ENCODE results near the gene AUTS2. TPM values are rescaled to one million over a fixed set of nuclear protein-coding genes. Genes with fewer than 3 reads are reported as not detected.

The AUTS2 gene
- total RNA-seq, 1 donor from 2014 or later, result 20.4 TPM

DNA sequence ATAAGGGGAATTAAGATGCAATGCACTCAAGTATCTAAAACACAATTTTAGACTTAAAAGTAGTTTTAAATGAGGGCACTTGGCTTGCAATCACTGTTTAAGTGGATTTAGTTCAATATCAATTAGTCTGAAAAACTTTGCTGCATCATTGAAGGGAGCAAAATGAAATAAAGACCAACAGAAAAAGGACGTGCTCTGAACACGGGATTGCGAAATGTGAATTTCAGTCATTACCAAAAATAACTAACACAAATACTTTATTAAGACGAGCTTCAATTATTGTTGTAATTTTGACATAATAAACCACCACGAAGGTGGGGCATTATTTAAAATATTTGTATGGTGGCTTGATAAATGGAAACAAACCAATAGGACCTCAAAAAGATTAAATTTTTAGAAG is 1171.9 kb downstream of the AUTS2 start:
- ATAC-seq, result no peak

DNA sequence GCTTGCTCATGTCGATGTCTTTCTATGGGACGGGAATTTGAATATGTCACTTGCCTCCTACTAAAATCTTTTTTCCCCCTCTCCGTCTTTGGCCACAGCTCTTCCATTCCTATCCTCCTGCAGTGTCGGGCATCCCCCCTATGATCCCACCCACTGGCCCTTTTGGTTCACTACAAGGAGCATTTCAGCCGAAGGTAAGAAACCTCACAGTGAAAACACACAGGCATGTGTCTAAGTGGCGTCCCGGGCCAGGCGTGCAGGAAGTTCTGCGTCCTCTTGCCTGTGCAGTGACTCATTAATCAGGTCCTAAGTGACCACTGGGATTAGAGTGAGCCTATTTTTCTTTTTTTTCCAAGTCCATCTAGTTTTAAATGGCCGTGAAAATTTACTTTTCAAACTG is 1173.2 kb downstream of the AUTS2 start:
- no peak for ATAC-seq

DNA sequence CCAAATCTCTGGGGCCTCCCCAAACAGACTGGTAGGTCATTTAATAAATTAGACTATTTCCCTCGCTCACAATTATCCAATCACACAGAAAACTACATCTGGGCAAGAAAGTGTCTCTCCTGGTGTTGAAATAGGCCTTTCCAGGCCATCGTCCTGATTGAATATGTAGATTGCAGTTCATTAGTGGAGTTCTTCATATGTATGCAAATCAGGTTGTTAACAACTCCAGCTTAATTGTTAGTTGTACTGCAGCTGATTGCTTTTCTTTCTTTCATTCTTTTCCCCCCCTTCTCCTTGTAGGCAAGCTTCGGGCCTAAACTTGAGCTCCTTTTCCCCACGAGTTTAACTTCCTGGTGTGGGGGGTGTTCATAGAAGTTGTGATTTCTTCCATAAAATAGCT is 1174.6 kb downstream of the AUTS2 start:
- no peak for ATAC-seq

DNA sequence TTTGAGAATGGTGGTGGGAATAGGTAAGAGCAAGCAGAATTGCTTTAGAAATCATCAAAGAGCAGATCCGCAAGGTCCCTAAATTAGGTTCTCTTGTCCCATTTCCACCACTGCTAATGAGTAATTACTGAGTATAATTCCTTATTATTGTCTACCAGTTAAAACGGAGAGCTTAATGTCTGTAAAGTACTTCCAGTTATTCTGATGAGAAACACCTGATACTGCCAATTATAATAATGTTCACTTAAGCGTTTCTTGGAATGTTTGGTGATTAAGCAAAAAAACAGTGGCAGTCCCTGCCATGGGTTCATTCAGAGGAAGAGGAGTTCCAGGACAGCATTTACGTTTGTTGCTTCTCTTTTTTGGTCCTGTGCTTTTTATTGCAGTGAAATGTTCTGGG is 1175.1 kb downstream of the AUTS2 start:
- no peak for ATAC-seq

DNA sequence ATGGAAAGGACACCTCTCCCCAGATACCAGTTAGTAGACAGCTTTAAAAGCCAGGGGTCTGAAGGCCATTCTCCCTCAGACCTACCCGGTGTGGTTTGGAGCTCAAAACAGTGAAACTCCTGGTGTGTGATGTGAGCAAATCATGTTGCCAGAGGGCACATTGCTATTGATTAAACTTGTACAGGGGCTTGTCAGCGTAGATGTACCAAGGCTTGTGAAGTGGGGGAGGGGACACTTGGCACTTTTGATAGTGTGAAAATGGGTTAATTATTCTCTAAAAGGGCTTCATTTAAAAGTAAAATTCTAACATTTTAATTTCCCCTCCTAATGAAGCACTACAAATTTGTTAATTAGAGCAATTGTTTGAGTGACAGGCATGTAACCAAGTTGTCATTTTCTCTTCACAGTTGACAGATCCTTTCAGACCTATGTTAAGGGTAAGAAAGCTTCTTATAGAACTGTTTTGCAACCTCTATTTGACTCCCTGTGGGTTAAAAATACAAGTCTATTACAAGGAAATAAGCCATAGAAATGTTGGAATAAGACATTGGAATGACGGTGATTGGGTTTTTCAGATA is 1176.8 kb downstream of the AUTS2 start:
- no peak for ATAC-seq

DNA sequence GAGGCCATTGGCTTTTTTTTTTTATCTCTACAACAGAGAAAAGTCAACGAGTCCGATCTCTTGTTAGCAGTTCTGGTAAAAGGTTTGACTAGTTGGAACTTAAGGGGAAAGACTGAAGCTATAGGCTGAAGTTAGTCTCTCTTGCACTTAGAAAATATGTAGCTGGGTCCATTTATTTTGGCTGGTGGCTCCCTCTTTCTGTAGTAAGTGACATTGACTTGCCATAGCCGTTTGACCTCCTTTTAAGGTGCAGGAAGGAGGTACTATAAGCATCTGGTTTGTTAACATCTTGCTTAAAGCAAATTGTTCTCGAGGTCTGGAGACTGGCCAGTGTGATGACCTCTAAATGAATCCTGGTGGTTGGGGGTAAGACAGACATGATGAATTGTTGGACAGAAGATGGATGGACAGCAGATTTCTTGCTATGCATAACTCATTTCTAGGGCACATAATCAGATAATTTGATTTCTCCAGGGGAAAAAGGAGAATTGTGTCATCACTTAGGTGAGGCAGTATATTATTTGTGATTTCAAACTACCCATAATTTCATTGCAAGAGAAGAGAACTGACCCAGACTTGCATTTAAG is 1177.4 kb downstream of the AUTS2 start:
- ATAC-seq, result no peak

DNA sequence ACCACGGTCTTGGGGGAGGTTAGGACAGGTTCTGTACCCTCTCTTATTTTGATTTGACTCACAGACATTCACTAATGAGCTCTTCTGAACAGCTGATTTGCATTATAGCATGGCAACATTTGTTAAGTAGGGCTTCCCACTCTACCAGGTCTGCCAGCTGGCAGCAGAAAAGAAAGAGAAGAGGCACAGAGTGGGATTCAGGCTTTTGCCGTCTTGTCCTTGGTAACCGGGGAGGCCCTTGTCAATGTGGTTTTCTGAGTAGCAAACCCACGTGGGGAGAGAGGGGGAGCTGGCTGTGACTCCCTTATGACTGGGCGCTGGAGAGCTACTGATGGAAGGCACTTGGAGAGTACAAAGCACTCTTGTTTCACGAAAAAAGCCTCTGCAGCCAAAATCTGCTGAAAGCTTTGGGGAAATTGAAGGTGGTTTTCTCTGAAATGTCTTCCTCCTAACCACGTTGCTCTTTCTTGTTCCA is 1178.4 kb downstream of the AUTS2 start:
- ATAC-seq, result no peak

DNA sequence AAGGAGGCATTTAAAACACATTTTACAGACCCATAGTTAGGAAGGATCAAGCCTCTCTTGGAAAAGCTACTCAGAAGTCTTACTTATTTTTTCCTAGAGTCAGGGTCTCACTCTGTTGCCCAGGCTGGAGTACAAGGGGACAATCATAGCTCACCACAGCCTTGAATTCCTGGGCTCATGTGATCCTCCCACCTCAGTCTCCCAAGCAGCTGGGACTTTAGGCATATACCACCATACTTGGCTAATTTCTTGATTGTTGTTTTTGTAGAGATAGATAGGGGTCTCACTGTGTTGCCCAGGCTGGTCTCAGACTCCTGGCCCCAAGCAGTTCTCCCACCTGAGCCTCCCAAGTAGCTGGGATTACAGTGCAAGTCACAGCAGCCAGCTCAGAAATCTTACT is 1179.0 kb downstream of the AUTS2 start:
- no peak for ATAC-seq

DNA sequence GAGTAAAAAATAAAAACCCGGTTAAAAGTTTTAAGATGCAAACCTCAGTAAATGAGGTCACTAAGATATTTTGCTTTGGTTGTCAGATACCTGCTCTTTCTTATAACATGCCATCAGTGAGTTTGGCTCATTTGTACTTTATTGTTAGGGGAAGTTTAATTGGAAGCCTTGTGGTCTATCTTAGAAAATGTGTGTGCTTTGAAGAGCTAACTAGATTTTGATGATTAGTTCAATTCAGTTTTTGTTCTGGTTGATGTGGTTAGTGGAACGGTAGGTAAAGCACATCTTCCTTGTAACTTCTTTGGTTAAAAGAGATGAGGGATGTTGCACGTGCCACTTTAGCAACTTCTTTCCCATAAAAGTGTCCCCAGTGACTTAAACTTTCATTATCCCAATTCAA is 1180.3 kb downstream of the AUTS2 start:
- no peak for ATAC-seq

DNA sequence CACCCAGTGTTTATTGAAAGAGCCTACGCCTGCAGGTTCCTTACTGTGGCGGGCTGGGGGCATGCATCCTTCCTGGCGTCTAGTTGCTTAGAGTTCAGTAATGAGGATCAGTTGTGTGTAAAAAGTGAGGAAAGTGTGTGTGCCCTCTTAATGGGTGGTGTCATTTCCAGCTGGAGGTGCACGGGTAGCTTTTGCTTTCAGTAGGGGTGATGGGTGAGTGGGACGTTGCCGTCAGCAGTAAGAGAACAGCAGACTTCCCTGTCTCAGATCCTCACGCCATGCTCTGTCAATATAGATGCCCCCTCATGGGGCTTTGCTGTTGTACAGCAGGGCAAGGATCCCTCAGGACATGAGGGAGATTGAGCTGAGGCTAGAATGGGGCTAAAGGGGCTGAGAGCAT is 1181.0 kb downstream of the AUTS2 start:
- no peak for ATAC-seq

DNA sequence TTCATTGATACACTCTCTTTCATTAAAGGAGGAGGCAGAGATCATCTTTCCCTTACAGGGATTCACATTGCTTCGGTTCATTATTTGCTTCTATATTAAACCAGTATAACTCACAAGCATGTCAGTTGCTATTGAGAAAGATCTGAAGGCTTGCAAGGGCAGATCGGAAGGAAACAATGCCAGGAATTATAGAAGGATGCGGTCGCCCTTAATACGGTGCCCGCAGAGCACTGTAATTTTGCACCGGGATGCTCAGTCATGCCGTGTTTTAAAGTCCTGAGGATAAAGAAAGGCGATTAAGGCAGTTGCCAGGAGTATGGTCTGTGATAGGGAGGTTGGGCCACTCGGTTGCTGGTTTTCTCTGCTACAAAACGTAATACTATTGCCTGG is 1183.6 kb downstream of the AUTS2 start:
- no peak for ATAC-seq

DNA sequence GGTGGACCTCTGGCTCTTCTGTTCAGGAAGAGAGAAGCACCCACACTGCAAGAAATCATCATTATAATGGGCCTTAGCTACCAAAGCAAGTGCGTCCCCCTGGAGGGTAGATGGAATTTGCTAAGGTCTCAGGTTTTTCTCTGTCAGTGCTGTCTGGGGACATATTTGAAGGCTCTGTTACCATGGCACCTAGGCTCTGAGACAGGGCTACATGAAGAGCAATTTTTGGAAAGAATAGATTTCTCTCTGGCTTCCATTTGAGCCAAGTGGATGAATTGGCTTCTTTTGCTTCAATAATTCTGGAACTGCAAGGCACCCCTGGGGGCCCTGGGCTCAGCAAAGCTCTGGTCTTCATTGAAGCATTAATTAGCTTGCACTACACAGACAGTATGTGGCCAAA is 1184.5 kb downstream of the AUTS2 start:
- no peak for ATAC-seq

DNA sequence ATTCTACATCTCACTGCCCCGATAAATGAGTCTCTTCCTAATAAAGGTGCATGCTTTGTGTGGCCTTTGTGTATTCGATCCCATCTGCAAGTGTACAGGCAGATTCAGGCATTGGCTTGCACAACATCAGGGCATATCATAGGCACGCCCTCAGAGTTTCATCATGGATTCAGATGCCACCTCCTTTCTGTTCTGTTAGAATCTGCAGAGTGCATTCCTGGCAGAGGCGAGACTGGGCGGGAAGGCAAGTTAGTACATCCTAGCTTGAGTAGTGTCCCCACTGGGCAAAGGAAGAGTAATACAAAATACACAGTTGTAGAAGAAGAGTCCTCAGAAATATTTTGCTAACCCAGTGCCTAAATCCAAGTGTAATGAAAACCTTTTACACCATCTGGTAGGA is 1187.2 kb downstream of the AUTS2 start:
- ATAC-seq, result peak; percentile 94

DNA sequence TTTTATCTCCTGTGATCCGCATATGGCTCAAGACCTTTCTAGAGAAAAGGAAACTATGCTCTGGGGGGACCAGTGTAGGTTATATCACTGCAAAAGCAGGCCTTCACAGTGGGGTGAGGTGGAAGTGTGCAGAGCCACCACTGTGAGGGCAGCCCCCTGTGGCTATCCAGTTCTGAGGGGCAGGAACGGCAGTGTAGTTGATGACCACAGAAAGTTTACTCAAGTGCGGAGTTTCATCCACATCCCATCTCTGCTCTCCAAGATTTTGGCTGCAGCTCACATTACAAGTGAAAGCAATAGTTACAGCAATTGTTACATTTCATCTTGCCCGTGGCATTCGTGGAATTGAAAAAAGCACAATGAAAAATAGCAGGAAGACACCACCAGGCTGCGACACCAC is 1187.8 kb downstream of the AUTS2 start:
- no peak for ATAC-seq

DNA sequence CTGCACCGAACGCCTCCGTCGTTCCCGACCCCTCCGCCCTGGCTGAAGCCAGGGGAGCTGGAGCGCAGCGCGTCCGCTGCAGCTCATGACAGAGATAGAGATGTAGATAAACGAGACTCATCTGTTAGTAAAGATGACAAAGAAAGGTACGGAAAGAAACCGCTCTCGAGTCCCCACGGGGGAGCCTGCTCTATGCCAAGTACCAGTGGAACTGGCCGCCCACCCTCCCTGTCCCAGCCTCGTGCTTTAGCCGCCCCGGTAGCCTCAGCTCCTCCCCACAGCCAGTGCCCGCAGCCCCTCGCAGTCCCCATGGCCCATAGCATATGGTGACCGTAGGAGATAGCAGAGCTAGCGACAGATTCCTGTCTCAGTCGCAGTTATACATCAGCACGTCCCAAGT is 1189.0 kb downstream of the AUTS2 start:
- ATAC-seq, result no peak

DNA sequence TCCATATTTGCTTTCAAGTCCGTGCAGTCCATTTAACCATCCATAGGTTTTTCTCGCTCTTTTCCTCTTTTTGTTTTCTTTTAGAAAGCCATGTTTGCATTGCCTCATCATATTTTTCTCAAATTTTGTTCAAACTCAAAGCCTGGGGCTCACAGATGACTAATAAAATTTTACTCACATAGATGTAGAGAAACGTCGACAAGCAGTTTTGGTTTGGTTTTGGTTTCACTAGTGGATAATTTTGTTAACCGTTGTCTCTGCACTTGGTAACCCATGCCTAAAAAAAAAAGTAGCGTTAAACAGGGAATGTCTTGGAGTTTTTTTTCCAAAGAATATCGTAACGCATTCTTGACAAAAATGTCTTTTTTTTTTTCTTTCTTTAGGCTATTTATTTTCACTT is 1189.5 kb downstream of the AUTS2 start:
- no peak for ATAC-seq

DNA sequence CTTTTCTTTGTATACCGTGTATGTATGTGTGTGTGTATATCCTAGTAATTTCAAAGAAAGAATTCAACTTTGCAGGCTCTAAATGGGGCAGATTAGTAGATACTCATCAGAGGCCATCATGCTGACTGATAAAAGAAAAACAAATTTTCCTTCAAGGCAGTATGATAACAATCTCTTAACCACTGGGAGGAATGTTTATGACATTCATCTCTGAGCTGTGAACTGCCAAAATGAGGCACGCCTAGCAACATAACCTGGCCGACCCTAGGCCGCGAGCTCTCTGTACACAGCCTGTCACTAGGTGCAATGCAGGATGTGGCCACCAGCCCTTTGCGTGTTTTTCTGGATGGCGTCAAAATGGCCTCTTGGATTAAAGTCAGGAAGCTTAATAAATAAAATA is 1190.0 kb downstream of the AUTS2 start:
- no peak for ATAC-seq

DNA sequence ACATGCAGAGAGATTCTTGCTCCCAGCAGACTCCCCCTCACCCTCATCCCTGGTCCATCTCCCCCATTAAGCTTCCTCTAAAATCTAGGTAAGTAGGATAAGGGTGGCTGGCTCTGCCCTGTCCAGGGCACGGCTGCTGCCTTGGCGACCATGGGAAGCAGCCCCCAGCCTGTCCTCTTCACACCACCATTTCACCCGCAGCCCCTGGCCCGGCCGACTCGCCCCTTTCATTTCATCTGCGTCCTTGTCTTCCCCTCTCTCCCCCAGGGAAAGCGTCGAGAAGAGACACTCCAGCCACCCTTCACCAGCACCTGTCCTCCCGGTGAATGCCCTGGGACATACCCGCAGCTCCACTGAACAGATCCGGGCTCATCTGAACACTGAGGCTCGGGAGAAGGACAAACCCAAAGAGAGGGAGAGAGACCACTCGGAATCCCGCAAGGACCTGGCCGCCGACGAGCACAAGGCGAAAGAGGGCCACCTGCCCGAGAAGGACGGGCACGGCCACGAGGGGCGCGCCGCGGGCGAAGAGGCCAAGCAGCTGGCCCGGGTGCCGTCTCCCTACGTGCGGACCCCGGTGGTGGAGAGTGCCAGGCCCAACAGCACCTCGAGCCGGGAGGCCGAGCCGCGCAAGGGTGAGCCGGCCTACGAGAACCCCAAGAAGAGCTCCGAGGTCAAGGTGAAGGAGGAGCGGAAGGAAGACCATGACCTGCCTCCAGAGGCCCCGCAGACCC is 1191.4 kb downstream of the AUTS2 start:
- no peak for ATAC-seq

DNA sequence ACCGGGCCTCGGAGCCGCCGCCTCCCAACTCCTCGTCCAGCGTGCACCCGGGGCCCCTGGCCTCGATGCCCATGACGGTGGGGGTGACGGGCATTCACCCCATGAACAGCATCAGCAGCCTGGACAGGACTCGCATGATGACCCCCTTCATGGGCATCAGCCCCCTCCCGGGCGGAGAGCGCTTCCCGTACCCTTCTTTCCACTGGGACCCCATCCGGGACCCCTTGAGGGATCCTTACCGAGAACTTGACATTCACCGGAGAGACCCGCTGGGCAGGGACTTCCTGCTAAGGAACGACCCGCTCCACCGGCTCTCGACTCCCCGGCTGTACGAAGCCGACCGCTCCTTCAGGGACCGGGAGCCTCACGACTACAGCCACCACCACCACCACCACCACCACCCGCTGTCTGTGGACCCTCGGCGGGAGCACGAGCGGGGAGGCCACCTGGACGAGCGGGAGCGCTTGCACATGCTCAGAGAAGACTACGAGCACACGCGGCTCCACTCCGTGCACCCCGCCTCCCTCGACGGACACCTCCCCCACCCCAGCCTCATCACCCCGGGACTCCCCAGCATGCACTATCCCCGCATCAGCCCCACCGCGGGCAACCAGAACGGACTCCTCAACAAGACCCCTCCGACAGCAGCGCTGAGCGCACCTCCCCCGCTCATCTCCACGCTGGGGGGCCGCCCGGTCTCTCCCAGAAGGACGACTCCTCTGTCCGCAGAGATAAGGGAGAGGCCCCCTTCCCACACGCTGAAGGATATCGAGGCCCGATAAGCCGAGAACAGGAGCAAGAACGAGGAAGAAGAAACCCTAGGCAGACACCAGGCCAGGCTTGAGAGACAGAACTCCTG is 1192.2 kb downstream of the AUTS2 start:
- no peak for ATAC-seq

DNA sequence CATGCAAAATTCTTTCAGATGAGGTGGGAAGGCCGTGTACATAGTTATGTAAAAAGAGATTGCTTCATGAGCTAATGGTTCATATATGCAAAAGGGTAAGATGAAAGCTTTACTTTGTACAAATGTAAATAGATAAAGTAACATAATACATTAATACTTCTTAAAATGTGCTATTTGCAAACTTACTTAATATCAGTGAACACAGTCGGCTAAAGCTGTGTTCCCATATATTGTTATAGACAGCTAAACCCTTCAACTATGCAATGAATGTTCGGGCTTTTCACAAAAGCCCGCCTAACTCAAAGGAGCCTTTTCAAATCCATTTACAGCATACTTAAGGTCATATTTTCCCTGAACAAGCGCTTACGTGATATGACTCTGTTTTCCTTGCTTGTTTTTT is 1193.1 kb downstream of the AUTS2 start:
- ATAC-seq, result no peak

DNA sequence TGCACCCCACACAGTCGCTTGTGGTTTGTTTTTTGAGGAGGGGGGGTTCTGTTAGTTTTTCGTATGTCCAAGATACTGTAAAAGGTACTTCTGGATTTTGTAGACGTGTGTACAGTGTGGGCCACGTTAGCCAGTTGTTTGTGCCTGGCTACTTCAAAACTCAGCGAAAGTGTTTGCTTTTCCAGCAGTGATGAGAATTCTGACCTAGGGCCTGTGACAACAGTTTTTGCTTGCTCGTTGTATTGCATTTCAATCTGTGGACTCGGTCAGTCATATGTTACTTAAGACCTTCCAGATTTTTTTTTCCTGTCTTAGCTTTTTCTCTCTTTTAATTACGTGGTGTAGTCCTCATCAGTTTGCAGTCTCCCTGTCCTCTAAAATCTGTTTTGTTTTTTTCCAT is 1194.8 kb downstream of the AUTS2 start:
- no peak for ATAC-seq

DNA sequence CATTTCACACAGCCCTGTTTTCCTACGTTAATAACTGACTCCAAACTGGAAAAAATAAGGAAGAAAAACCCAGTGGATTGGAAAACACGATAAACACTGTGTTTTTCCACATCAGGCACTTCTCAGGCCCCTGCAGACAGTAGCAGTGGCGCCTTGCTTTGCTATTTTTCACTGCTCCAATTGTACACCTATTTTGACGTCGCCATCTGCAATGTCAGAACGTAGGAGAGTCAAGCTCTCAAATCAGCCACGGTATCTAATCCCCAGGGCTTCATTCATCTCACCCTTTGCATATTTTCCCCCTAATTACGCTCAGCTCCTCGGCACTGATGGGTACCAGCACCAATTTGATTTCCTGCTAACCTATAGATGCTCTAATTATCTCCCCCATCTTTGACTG is 1195.5 kb downstream of the AUTS2 start:
- no peak for ATAC-seq

DNA sequence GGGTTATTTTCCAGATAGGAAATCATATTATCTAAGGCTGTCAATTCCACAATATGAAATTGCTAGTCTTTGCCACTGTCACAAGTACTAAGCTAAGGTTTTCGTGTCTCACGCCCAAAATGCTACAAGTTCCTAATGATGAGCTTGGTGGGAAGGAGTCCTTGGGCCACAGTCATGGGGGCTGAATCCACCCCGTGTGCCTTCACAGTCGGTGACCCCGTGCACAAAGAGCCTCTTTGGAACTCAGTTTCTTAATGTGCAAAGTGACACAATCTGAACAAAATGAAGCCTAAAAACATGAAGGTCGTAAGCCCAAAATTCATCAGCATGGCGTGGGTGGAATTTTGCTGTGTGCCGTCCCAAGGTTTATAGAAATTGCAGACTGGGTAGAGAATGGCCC is 1196.7 kb downstream of the AUTS2 start:
- no peak for ATAC-seq

Data from esophagus mucosa (tissue), 1 donor.